Mesenchymal stem cell (in vitro differentiated cells and primary cell): ENCODE results near the gene VAC14.
"Not testable (repeated sequence)": the region's sequence is repeated elsewhere in the genome, so short reads cannot be mapped to it uniquely, and the experiment has no call there.

Experiments used
- DNase-seq: peaks from one replicate; pipeline ENCODE4 v3.0.0-alpha.2; 2013
- H2AFZ ChIP-seq: one replicate; pipeline ENCODE4 v1.6.1; 2013; ENCODE audit warnings: low read depth, mild to moderate bottlenecking, control low read depth, inconsistent platforms, low read length, moderate library complexity
- H2AK5ac ChIP-seq: 2 replicates; pipeline ENCODE4 v1.6.1; 2013; ENCODE audit warnings: low read length, moderate library complexity, mild to moderate bottlenecking, inconsistent platforms; ENCODE audit not compliant: severe bottlenecking
- H2BK120ac ChIP-seq: one replicate; pipeline ENCODE4 v1.6.1; 2013; ENCODE audit warnings: low read depth, mild to moderate bottlenecking, inconsistent platforms, low read length, moderate library complexity
- H2BK12ac ChIP-seq, 2 experiments: one replicate each; pipeline ENCODE4 v1.6.1; 2013; ENCODE audit warnings: inconsistent platforms in 2 of 2, low read length in 2 of 2, mild to moderate bottlenecking in 2 of 2, moderate library complexity in 2 of 2, control low read depth in 1 of 2
- H2BK15ac ChIP-seq: one replicate; pipeline ENCODE4 v1.6.1; 2013; ENCODE audit warnings: mild to moderate bottlenecking, low read depth, inconsistent platforms; ENCODE audit not compliant: poor library complexity, severe bottlenecking
- H2BK5ac ChIP-seq: 2 replicates; pipeline ENCODE4 v1.6.1; 2013; ENCODE audit warnings: low read depth, mild to moderate bottlenecking, low read length, control low read depth, inconsistent platforms; ENCODE audit not compliant: poor library complexity, severe bottlenecking
- H3K14ac ChIP-seq, 2 experiments: one replicate each; pipeline ENCODE4 v1.6.1; 2013; ENCODE audit warnings: inconsistent platforms in 2 of 2, low read length in 2 of 2, control low read depth in 1 of 2, mild to moderate bottlenecking in 1 of 2, moderate library complexity in 1 of 2
- H3K18ac ChIP-seq, 2 experiments: one replicate each; pipeline ENCODE4 v1.6.1; 2013; ENCODE audit warnings: inconsistent platforms in 2 of 2, low read length in 2 of 2, control low read depth in 1 of 2, low read depth in 1 of 2, mild to moderate bottlenecking in 1 of 2
- H3K23ac ChIP-seq, 2 experiments: one replicate each; pipeline ENCODE4 v1.6.1; 2013; ENCODE audit warnings: inconsistent platforms in 2 of 2, low read length in 2 of 2, mild to moderate bottlenecking in 2 of 2, moderate library complexity in 2 of 2, control low read depth in 1 of 2
- H3K27ac ChIP-seq: 2 replicates; pipeline ENCODE4 v1.5.1; 2013; ENCODE audit warnings: mild to moderate bottlenecking, moderate library complexity, low read length, control low read depth, inconsistent platforms; ENCODE audit not compliant: poor library complexity, severe bottlenecking
- H3K27me3 ChIP-seq, 2 experiments: 2 replicates each; pipeline versions ENCODE4 v1.6.1 to v1.7.0; 2013; ENCODE audit warnings: low read length in 2 of 2, mild to moderate bottlenecking in 2 of 2, moderate library complexity in 2 of 2, control low read depth in 1 of 2, inconsistent platforms in 1 of 2; ENCODE audit not compliant: control insufficient read depth in 1 of 2, insufficient read depth in 1 of 2
- H3K36me3 ChIP-seq, 2 experiments: 2 replicates each; pipeline versions ENCODE4 v1.6.1 to v1.7.0; 2013; ENCODE audit warnings: low read length in 2 of 2, control low read depth in 1 of 2, inconsistent platforms in 1 of 2, low read depth in 1 of 2, mild to moderate bottlenecking in 1 of 2; ENCODE audit not compliant: insufficient read depth in 2 of 2, control insufficient read depth in 1 of 2
- H3K4ac ChIP-seq, 2 experiments: one replicate each; pipeline ENCODE4 v1.6.1; 2013; ENCODE audit warnings: inconsistent platforms in 2 of 2, low read length in 2 of 2, mild to moderate bottlenecking in 2 of 2, moderate library complexity in 2 of 2, control low read depth in 1 of 2, low read depth in 1 of 2
- H3K4me1 ChIP-seq: 2 replicates; pipeline ENCODE4 v1.6.1; 2013; ENCODE audit warnings: low read depth, low read length, control low read depth; ENCODE audit not compliant: control insufficient read depth, insufficient read depth
- H3K4me2 ChIP-seq: 2 replicates; pipeline ENCODE4 v1.6.1; 2013; ENCODE audit warnings: low read length, mild to moderate bottlenecking, inconsistent platforms; ENCODE audit not compliant: poor library complexity, severe bottlenecking
- H3K4me3 ChIP-seq, 2 experiments: 2 replicates each; pipeline versions ENCODE4 v1.5.1 to v1.7.0; 2013; ENCODE audit warnings: low read length in 2 of 2, mild to moderate bottlenecking in 2 of 2, control low read depth in 1 of 2, low read depth in 1 of 2; ENCODE audit not compliant: insufficient read depth in 1 of 2
- H3K79me1 ChIP-seq: replicated peaks from 2 replicates; pipeline ENCODE4 v1.6.1; 2013; ENCODE audit warnings: mild to moderate bottlenecking, control low read depth, low read length, inconsistent platforms; ENCODE audit not compliant: poor library complexity, severe bottlenecking
- H3K9ac ChIP-seq: 2 replicates; pipeline ENCODE4 v1.7.0; 2013; ENCODE audit warnings: mild to moderate bottlenecking, low read length, moderate library complexity
- H3K9me3 ChIP-seq: 2 replicates; pipeline ENCODE4 v1.7.0; 2013; ENCODE audit warnings: mild to moderate bottlenecking, low read length; ENCODE audit not compliant: control insufficient read depth
- H4K8ac ChIP-seq: one replicate; pipeline ENCODE4 v1.6.1; 2013; ENCODE audit warnings: inconsistent platforms, mild to moderate bottlenecking, low read length, moderate library complexity
- H4K91ac ChIP-seq: one replicate; pipeline ENCODE4 v1.6.1; 2013; ENCODE audit warnings: mild to moderate bottlenecking, low read length, inconsistent platforms
- WGBS: methylation state at CpG from one replicate; pipeline ENCODE4 v1.1.7; 2013; ENCODE audit warnings: mixed read lengths; 5-methylcytosine and 5-hydroxymethylcytosine counted together

The VAC14 gene

GRCh38 chr16:70675851-70676513, 125.0 kb downstream of the VAC14 start:
- Histone ChIP-seq H4K91ac (no peak overlapping the region), H3K14ac (no peak overlapping the region), H3K27me3 (no peaks in the 10 kb centered on the region), H3K4me2 (no peak overlapping the region), H3K79me1 (peaks cover 51% of the 10 kb centered on the region), H2BK15ac (no peak overlapping the region), H2AK5ac (no peak overlapping the region), H3K9me3 (no peaks in the 10 kb centered on the region), H3K4ac (no peak overlapping the region), H2BK120ac (no peak overlapping the region), H3K18ac (no peak overlapping the region), H3K4me1 (peaks cover 11% of the 10 kb centered on the region), H3K36me3 (peaks cover 73 to 90% of the 10 kb centered on the region in 2 experiments), H2AFZ (no peak overlapping the region), H3K23ac (no peak overlapping the region), H2BK5ac (no peak overlapping the region), H4K8ac (no peak overlapping the region), H2BK12ac (peak overlapping the region in 1 of 2 experiments; percentile 16), H3K4me3 (no peak overlapping the region), H3K27ac (no peak overlapping the region), H3K9ac (peak overlapping the region; percentile 24)
- DNase-seq: no peak
- WGBS: 95% methylated on average over 7 of the region's 7 CpGs

GRCh38 chr16:70674221-70675014, 126.5 kb downstream of the VAC14 start:
- no peaks in the 10 kb centered on the region for H3K4me1 ChIP-seq
- H3K79me1 ChIP-seq: peaks cover 45% of the 10 kb centered on the region
- H2AFZ ChIP-seq: no peak overlapping the region
- H2BK15ac ChIP-seq: no peak overlapping the region
- no peak overlapping the region for H2BK12ac ChIP-seq
- H2BK120ac ChIP-seq: no peak overlapping the region
- no peaks in the 10 kb centered on the region for H3K9me3 ChIP-seq
- no peak overlapping the region for H3K23ac ChIP-seq
- peaks cover 70 to 97% of the 10 kb centered on the region in 2 experiments for H3K36me3 ChIP-seq
- H3K4ac ChIP-seq: no peak overlapping the region
- H3K18ac ChIP-seq: no peak overlapping the region
- H2BK5ac ChIP-seq: no peak overlapping the region
- H3K14ac ChIP-seq: peak overlapping the region in 1 of 2 experiments; percentile 39
- H4K91ac ChIP-seq: no peak overlapping the region
- no peak for DNase-seq
- no peak overlapping the region for H4K8ac ChIP-seq
- no peak overlapping the region for H3K4me2 ChIP-seq
- no peaks in the 10 kb centered on the region for H3K27me3 ChIP-seq
- H3K27ac ChIP-seq: no peak overlapping the region
- no peak overlapping the region for H3K4me3 ChIP-seq
- WGBS: 98% methylated on average over 18 of the region's 18 CpGs
- H2AK5ac ChIP-seq: no peak overlapping the region
- H3K9ac ChIP-seq: no peak overlapping the region

GRCh38 chr16:70670938-70671337, 130.0 kb downstream of the VAC14 start:
- not testable (repeated sequence) for H3K27me3 ChIP-seq, H3K9ac ChIP-seq, H3K27ac ChIP-seq, H3K4me2 ChIP-seq, H3K4ac ChIP-seq, H2BK120ac ChIP-seq, DNase-seq, H2AK5ac ChIP-seq, H3K4me3 ChIP-seq, H2AFZ ChIP-seq, H3K9me3 ChIP-seq, H2BK12ac ChIP-seq, H3K4me1 ChIP-seq, H2BK5ac ChIP-seq, H2BK15ac ChIP-seq, H3K14ac ChIP-seq, H3K23ac ChIP-seq, H3K18ac ChIP-seq, H4K91ac ChIP-seq, H4K8ac ChIP-seq
- H3K79me1 ChIP-seq: peaks cover 15% of the 10 kb centered on the region
- H3K36me3 ChIP-seq: peaks cover 50 to 96% of the 10 kb centered on the region in 2 experiments
- WGBS: over 99% methylated on average over 4 of the region's 4 CpGs

- H3K4ac ChIP-seq: no peak overlapping the region
- H3K79me1 ChIP-seq: peaks cover 14% of the 10 kb centered on the region
- no peak overlapping the region for H3K9ac ChIP-seq
- DNase-seq: no peak
- peaks cover 51 to 96% of the 10 kb centered on the region in 2 experiments for H3K36me3 ChIP-seq
- no peak overlapping the region for H3K27ac ChIP-seq
- H3K4me1 ChIP-seq: no peaks in the 10 kb centered on the region
- H4K91ac ChIP-seq: no peak overlapping the region
- no peaks in the 10 kb centered on the region for H3K27me3 ChIP-seq
- H2BK120ac ChIP-seq: no peak overlapping the region
- no peak overlapping the region for H3K4me3 ChIP-seq
- H3K18ac ChIP-seq: no peak overlapping the region
- H3K14ac ChIP-seq: no peak overlapping the region
- no peak overlapping the region for H3K23ac ChIP-seq
- no peak overlapping the region for H2BK5ac ChIP-seq
- H2AFZ ChIP-seq: no peak overlapping the region
- 100% methylated on average over 2 of the region's 2 CpGs for WGBS
- no peak overlapping the region for H3K4me2 ChIP-seq
- H2BK12ac ChIP-seq: no peak overlapping the region
- H4K8ac ChIP-seq: no peak overlapping the region
- no peak overlapping the region for H2AK5ac ChIP-seq
- H2BK15ac ChIP-seq: no peak overlapping the region
- no peaks in the 10 kb centered on the region for H3K9me3 ChIP-seq
Observed at GRCh38 chr16:70670175-70670574, 130.8 kb downstream of the VAC14 start.
